ENCODE results near the gene TMEM245. TPM values are rescaled to one million over a fixed set of nuclear protein-coding genes. Genes with fewer than 3 reads are reported as not detected.

TMEM245 gene
- total RNA-seq, 2 donors from 2014 or later = 25.1 to 39.7 TPM

DNA sequence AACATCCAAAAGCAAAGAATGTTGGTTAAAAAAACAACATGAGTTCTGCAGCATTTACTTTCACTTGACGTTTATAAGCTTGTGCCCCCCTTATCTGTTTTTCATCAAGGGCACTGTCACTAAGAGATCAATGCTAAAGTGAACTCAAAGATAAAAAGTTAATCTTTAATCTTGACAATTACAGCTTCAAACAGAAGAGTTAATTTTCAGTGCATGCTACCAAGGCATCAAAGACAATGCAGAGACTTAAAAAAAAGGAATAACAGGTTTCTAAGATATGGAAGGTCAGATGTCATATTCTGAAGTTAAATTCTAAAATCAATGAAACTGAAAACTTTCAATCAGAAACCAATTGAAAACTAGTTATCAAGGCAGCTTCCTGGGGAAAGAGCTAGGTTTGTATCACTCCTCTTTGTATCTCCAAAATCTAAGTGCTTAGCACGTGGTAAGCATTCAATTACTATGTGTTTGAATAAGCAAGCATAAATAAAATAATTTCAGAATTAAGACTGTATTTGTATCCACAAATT, 37.6 kb downstream of the TMEM245 start:
- Histone ChIP-seq H3K27ac (no peak overlapping the region), H3K4me1 (no peaks in the 10 kb centered on the region), H3K36me3 (no peaks in the 10 kb centered on the region), H3K4me3 (no peak overlapping the region), H3K9me3 (no peaks in the 10 kb centered on the region), H3K9ac (ENCODE audit: low read depth in 2 of 2, low read length in 2 of 2) (no peak overlapping the region), H3K27me3 (no peaks in the 10 kb centered on the region)
- intact Hi-C loops (cut with DNase I) = no loop called here
- TF ChIP-seq, protein P1, sequence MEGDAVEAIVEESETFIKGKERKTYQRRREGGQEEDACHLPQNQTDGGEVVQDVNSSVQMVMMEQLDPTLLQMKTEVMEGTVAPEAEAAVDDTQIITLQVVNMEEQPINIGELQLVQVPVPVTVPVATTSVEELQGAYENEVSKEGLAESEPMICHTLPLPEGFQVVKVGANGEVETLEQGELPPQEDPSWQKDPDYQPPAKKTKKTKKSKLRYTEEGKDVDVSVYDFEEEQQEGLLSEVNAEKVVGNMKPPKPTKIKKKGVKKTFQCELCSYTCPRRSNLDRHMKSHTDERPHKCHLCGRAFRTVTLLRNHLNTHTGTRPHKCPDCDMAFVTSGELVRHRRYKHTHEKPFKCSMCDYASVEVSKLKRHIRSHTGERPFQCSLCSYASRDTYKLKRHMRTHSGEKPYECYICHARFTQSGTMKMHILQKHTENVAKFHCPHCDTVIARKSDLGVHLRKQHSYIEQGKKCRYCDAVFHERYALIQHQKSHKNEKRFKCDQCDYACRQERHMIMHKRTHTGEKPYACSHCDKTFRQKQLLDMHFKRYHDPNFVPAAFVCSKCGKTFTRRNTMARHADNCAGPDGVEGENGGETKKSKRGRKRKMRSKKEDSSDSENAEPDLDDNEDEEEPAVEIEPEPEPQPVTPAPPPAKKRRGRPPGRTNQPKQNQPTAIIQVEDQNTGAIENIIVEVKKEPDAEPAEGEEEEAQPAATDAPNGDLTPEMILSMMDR (IDR thresholded peaks at IDR 0.05) = no peak
- DNase-seq = no peak

DNA sequence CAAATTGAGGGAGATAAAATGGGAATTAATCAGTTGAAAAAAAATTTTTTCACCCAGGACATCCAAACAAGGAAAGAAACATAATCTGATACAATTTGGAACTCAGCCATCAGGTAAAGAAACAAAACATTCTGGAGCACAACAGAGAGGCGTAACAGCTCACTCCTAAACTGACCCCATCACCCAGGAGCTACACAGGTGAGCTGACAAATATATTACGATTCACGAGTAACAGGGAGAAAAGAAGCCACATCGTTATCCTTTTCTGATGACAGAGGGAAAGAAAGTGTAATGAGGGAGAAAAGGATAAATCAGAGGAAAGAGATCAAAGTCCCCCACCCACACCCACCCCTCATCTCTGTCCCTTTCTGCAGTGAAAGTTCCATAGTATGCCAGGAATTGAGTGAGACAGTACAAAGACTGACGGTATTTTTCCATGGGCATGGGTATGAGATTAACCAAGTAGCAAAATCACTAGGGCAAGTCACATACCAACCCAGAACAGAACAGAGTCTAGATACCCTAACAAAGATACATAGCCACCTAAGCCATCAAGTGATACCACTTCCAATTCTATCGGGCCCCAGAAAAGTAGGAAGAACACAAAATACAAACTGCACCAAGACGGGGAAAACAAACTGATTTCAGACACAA, 45.4 kb downstream of the TMEM245 start:
- no peaks in the 10 kb centered on the region for H3K27me3 ChIP-seq
- no peak overlapping the region for H3K4me3 ChIP-seq
- no peak overlapping the region for H3K27ac ChIP-seq
- no peaks in the 10 kb centered on the region for H3K4me1 ChIP-seq
- H3K36me3 ChIP-seq = no peaks in the 10 kb centered on the region
- H3K9me3 ChIP-seq = no peaks in the 10 kb centered on the region
- no peak overlapping the region for H3K9ac ChIP-seq (ENCODE audit: low read depth in 2 of 2, low read length in 2 of 2)
- DNase-seq = no peak
- intact Hi-C loops (cut with DNase I) = no loop called here
- TF ChIP-seq, protein P1 (IDR thresholded peaks at IDR 0.05) = no peak

DNA sequence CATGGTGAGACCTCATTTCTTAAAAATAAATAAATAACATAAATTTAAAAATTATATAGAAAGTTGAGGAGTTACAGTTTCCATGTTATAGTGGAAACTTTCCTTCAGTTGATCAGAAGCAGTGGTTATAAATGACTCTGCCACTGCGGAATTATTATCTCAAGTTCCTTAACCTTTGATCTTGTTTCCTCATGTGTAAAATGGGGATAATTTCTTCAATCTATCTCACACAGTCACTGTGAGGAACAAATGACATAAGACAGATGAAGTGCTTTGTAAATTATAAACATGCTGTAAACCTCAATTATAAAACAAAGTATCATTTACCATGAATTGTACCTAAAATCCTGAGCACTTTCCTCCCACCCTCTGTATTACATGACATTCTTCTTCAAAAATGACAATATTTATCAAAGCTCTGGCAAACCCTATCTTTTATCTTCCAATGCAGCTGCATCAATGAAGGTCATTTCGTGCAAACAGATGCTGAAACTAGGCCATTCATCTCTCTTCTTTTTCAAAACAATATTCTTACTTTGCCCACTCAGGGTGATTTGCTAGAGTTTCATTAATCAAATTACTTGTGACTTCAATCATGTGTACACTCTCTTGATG, 46.8 kb downstream of the TMEM245 start:
- Histone ChIP-seq H3K36me3 (no peaks in the 10 kb centered on the region), H3K9me3 (no peaks in the 10 kb centered on the region), H3K4me1 (no peaks in the 10 kb centered on the region), H3K27ac (no peak overlapping the region), H3K4me3 (no peak overlapping the region), H3K27me3 (no peaks in the 10 kb centered on the region), H3K9ac (ENCODE audit: low read depth in 2 of 2, low read length in 2 of 2) (no peak overlapping the region)
- intact Hi-C loops (cut with DNase I) = no loop called here
- DNase-seq = no peak
- TF ChIP-seq, protein P1 (IDR thresholded peaks at IDR 0.05) = no peak

DNA sequence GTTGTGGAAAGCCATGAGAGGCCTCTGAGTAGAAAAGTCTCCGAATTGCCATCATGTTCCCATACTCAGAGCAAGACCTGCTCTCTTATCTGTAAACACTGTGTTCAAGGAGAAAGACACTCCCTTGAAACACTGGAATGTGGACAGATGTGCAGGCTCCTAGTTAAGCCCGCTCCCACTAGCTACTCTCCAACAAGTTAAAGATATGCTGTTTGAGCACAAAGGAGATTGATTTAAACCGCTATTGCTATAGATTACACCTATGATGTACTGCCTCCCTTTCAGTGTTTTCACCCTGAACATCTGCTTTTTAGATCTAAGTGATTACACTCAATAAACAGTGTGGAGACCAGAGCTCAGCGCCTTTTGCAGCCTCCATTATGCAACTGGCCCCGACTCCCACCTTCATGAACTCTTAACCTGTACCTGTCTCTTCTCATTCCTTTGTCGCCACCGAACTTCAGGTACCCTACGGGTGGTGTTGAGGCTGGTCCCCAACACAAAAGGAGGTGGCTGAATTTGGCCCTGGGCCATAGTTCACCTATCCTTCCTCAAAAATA, 47.5 kb downstream of the TMEM245 start:
- no peaks in the 10 kb centered on the region for H3K27me3 ChIP-seq
- no peak for DNase-seq
- H3K4me3 ChIP-seq = no peak overlapping the region
- TF ChIP-seq, protein P1 (IDR thresholded peaks at IDR 0.05) = no peak
- no peaks in the 10 kb centered on the region for H3K9me3 ChIP-seq
- H3K4me1 ChIP-seq = no peaks in the 10 kb centered on the region
- H3K36me3 ChIP-seq = no peaks in the 10 kb centered on the region
- intact Hi-C loops (cut with DNase I) = no loop called here
- no peak overlapping the region for H3K27ac ChIP-seq
- H3K9ac ChIP-seq (ENCODE audit: low read depth in 2 of 2, low read length in 2 of 2) = no peak overlapping the region

DNA sequence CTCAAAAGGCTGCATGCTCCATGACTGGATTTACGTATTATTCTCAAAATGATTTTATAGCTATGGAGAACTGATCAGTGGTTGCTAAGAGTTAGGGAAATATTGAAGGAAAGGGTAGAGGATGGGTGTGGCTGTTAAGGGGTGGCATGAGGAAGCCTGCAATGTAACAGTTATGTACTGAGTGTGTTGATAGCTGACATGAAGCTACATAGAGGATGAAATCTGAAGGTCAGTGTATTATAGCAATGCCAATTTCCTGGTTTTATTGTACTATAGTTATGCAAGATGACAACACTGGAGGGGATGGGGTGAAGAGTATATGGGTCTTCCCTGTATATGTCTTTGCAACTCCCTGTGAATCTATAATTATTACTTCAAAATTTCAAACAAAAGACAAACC, 51.0 kb downstream of the TMEM245 start:
- Histone ChIP-seq H3K4me3 (no peak overlapping the region), H3K4me1 (no peaks in the 10 kb centered on the region), H3K27ac (no peak overlapping the region), H3K36me3 (no peaks in the 10 kb centered on the region), H3K9ac (ENCODE audit: low read depth in 2 of 2, low read length in 2 of 2) (no peak overlapping the region), H3K27me3 (no peaks in the 10 kb centered on the region), H3K9me3 (no peaks in the 10 kb centered on the region)
- intact Hi-C loops (cut with DNase I) = no loop called here
- DNase-seq = no peak
- TF ChIP-seq, protein P1 (IDR thresholded peaks at IDR 0.05) = no peak

Measured in colonic mucosa (tissue), 4 donors.